ENCODE data around the gene CNR1. TPM values are rescaled to one million over a fixed set of nuclear protein-coding genes. Genes with fewer than 3 reads are reported as not detected.

Gene CNR1
- 0.63 to 1.4 TPM (median 0.78 TPM) in 5 replicates for total RNA-seq (2022; extraction: Qiagen RNA extraction; ENCODE audit: low read depth)

DNA sequence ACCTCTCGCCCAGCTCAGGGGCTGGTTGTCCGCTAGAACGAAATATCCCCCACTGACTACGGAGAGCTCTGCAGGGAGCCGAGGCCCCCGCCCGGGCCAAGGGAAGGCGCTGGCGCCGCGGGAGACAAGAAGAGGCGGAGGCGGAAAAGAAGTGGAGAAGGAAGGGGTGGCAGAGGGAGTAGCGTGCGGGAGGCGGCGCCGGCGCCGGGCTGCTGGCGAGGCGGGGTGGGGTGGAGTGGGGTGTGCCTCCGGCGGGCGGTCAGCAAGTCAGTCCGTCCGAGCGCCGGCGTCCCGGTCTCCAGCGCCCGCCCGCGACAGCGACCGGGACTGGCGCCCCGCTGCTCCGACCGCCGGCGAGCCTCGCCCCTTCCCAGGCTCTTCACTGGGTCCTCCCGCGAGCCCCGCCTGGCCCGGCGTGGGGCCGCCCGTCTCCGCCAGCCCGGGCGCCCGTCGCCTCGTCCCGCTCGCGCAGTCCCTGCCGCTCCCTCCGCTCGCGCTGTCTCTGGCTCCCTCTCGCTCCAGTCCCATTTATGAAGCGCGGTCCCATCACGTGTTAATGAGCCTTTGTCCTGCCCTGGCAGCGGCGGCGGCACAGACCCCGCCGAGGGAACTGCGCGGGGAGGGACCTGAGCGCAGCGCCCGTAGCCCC is at the start of gene CNR1:
Gene CNR1, minus strand, starts transcription at position 504 of the 649 bp plus-strand sequence. CDS start 21,073 bp downstream, outside the sequence.

Other genes starting within 250 kb of the CNR1 start
- not detected in 5 replicates for gene SPACA1, start 118.5 kb downstream of the CNR1 start, total RNA-seq (2022; extraction: Qiagen RNA extraction; ENCODE audit: low read depth)